Neuronal stem cell (in vitro differentiated cells): ENCODE measurements around the gene OTX1.

ENCODE experiments used
- DNase-seq: peaks from one replicate; pipeline ENCODE4 v3.0.0-alpha.2; 2013; ENCODE audit warnings: low spot score
- H2AFZ ChIP-seq: one replicate; pipeline ENCODE4 v1.6.1; 2013; ENCODE audit warnings: mild to moderate bottlenecking, low read length, inconsistent platforms
- H2AK5ac ChIP-seq: 2 replicates; pipeline ENCODE4 v1.6.1; 2013; ENCODE audit warnings: low read depth, mild to moderate bottlenecking, inconsistent platforms, low read length, moderate library complexity, mixed read lengths
- H2BK120ac ChIP-seq: 2 replicates; pipeline ENCODE4 v1.6.1; 2013; ENCODE audit warnings: low read depth, mild to moderate bottlenecking, inconsistent platforms, low read length, moderate library complexity, mixed read lengths
- H2BK12ac ChIP-seq: one replicate; pipeline ENCODE4 v1.6.1; 2013; ENCODE audit warnings: low read length, inconsistent platforms
- H2BK15ac ChIP-seq: 2 replicates; pipeline ENCODE4 v1.6.1; 2013; ENCODE audit warnings: mild to moderate bottlenecking, low read length, inconsistent platforms, mixed read lengths
- H2BK5ac ChIP-seq: one replicate; pipeline ENCODE4 v1.6.1; 2013; ENCODE audit warnings: inconsistent platforms, mild to moderate bottlenecking, low read length, moderate library complexity
- H3K14ac ChIP-seq: one replicate; pipeline ENCODE4 v1.6.1; 2013; ENCODE audit warnings: low read length, inconsistent platforms
- H3K18ac ChIP-seq: 2 replicates; pipeline ENCODE4 v1.6.1; 2013; ENCODE audit warnings: low read length, inconsistent platforms
- H3K23ac ChIP-seq: 2 replicates; pipeline ENCODE4 v1.6.1; 2013; ENCODE audit warnings: low read depth, mild to moderate bottlenecking, mixed read lengths, low read length, inconsistent platforms; ENCODE audit not compliant: poor library complexity
- H3K27ac ChIP-seq: replicated peaks from 3 replicates; pipeline ENCODE4 v1.5.1; 2013; ENCODE audit warnings: low read length, inconsistent platforms
- H3K27me3 ChIP-seq, 3 experiments: 2 replicates each; pipeline ENCODE4 v1.6.1; 2013; ENCODE audit warnings: low read length in 3 of 3, mild to moderate bottlenecking in 2 of 3, inconsistent platforms in 1 of 3, low read depth in 1 of 3, mixed read lengths in 1 of 3, moderate library complexity in 1 of 3; ENCODE audit not compliant: control insufficient read depth in 3 of 3, insufficient read depth in 3 of 3
- H3K36me3 ChIP-seq, 2 donors: replicated peaks in 1 of 2; 2 replicates each; pipeline ENCODE4 v1.6.1; 2013; ENCODE audit warnings: low read length in 2 of 2; ENCODE audit not compliant: control insufficient read depth in 2 of 2, insufficient read depth in 2 of 2
- H3K4ac ChIP-seq: 2 replicates; pipeline ENCODE4 v1.6.1; 2013; ENCODE audit warnings: inconsistent platforms, mild to moderate bottlenecking, low read length, moderate library complexity
- H3K4me1 ChIP-seq, 2 donors: 1 replicate in 1 of 2; 2 replicates in 1 of 2; pipeline ENCODE4 v1.6.1; 2013; ENCODE audit warnings: low read length in 2 of 2, low read depth in 1 of 2; ENCODE audit not compliant: control insufficient read depth in 2 of 2, insufficient read depth in 1 of 2
- H3K4me2 ChIP-seq: one replicate; pipeline ENCODE4 v1.6.1; 2013; ENCODE audit warnings: mild to moderate bottlenecking, low read length, inconsistent platforms; ENCODE audit not compliant: insufficient read depth, poor library complexity, severe bottlenecking
- H3K4me3 ChIP-seq, 2 donors: 2 replicates each; pipeline ENCODE4 v1.5.1; 2013; ENCODE audit warnings: low read length in 2 of 2, mild to moderate bottlenecking in 2 of 2, inconsistent platforms in 1 of 2, moderate library complexity in 1 of 2
- H3K79me1 ChIP-seq: one replicate; pipeline ENCODE4 v1.6.1; 2013; ENCODE audit warnings: low read depth, mild to moderate bottlenecking, inconsistent platforms, low read length, moderate library complexity
- H3K9ac ChIP-seq: one replicate; pipeline ENCODE4 v1.6.1; 2013; ENCODE audit warnings: mild to moderate bottlenecking, low read depth, low read length, inconsistent platforms; ENCODE audit not compliant: poor library complexity
- H3K9me3 ChIP-seq, 2 donors: replicated peaks in 1 of 2; 2 replicates each; pipeline versions ENCODE3 to v1.6.1; 2013; ENCODE audit warnings: low read length in 2 of 2, mild to moderate bottlenecking in 2 of 2, inconsistent platforms in 1 of 2, low read depth in 1 of 2, mixed read lengths in 1 of 2, moderate library complexity in 1 of 2; ENCODE audit not compliant: control insufficient read depth in 2 of 2, insufficient read depth in 1 of 2
- H4K8ac ChIP-seq: one replicate; pipeline ENCODE4 v1.6.1; 2013; ENCODE audit warnings: low read depth, mild to moderate bottlenecking, inconsistent platforms, low read length, moderate library complexity
- H4K91ac ChIP-seq: one replicate; pipeline ENCODE4 v1.6.1; 2013; ENCODE audit warnings: low read length, low read depth, mild to moderate bottlenecking, inconsistent platforms; ENCODE audit not compliant: poor library complexity
- WGBS, 2 donors: extraction: QIAGEN DNeasy Blood & Tissue Kit; methylation state at CpG; one replicate each; pipeline ENCODE4 v1.1.7; 2013; ENCODE audit warnings: missing lambda C conversion rate in 2 of 2, mixed read lengths in 1 of 2; ENCODE audit not compliant: insufficient read length in 2 of 2, insufficient replicate concordance in 1 of 2; ENCODE audit errors: extremely low coverage in 2 of 2; 5-methylcytosine and 5-hydroxymethylcytosine counted together

The OTX1 gene

DNA sequence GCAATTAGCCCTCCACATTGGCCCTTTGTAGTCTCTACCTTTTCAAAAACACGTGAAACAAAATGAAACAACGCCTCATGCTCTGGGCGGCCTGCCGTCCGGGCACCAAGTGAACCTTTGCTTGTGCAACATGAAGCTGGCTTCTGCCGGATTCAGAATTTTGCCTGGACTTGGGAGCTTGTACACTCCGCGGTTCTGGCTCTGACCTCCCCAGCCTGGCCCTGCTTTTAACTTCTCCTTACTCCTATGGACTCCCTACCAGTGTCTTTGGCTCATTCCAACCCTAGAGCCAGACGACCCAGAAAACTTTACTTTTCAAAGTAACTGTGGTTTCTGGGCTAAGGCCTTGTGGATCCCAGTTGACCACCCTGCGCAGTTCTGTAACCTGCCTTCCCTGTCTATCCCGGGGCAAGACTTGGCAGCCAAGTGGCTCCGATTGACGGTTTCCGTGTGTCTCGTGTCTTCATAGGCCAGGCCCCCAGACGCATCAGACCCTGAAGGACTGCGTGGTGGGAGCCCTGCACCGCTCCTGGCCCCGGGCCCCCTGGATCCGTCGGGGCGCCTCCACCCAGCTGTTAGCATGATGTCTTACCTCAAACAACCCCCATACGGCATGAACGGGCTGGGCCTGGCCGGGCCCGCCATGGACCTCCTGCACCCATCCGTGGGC, 1.9 kb downstream of the OTX1 start:
- Histone ChIP-seq H3K23ac (peak overlapping the region; percentile 29), H3K27ac (no peak overlapping the region), H4K91ac (no peak overlapping the region), H3K4ac (no peak overlapping the region), H3K4me2 (no peak overlapping the region), H4K8ac (no peak overlapping the region), H2BK5ac (peak overlapping the region; percentile 62), H3K9me3 (peaks cover 2 to 43% of the 10 kb centered on the region in 2 donors), H3K4me3 (peak overlapping the region in 1 of 2 donors; percentile 82), H2AFZ (peak overlapping the region; percentile 96), H2BK120ac (peak overlapping the region; percentile 55), H3K4me1 (peaks cover 17 to 38% of the 10 kb centered on the region in 2 donors), H3K14ac (no peak overlapping the region), H2BK12ac (no peak overlapping the region), H3K9ac (peak overlapping the region; percentile 63), H3K18ac (peak overlapping the region; percentile 74), H3K36me3 (peaks cover 3 to 14% of the 10 kb centered on the region in 2 donors), H3K27me3 (peaks cover 28 to 93% (median 92%) of the 10 kb centered on the region in 3 experiments), H3K79me1 (peaks cover 2% of the 10 kb centered on the region), H2AK5ac (peak overlapping the region; percentile 70), H2BK15ac (peak overlapping the region; percentile 40)
- WGBS, 2 donors: no CpG with 5 or more reads among the region's 27 CpGs
- DNase-seq: no peak

DNA sequence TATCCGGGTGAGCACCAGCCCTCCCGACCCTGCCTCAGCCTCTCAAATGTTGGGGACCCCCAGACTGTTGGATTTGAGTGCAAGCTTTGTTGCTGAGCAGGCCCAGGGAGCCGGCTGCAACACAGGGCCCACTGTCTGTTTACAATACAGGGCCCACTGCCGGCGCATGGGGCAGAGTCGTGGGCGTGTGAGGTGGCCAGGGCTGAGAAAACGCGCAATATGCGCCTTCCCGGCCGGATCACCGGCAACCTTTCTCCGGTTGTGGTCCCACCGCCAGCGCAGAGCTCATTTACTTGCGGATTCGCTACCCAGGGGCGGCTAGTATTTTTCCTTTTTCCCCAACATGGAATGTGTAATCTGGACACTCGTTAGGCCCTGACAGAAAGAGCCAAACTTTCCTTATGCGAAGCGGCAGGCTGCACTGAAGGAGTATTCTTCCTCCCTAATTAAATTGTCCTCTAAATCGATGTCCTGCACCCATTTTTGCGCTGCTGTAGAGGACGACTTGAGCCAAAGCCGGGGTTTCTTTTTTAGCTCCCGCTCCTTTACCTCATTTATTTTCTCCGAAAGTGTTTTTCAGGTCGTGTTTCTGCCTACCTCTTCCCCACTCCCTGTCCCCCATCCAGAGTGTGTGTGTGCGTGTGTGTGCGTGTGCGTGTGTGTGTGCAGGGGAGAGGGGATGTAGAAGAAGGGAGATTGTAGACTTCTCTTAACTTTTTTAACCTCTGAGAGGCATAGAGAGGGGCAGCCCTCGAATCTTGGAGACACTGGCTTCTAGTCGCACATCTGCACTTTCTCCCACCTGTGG, 2.7 kb downstream of the OTX1 start:
- Histone ChIP-seq H3K36me3 (peaks cover 3 to 14% of the 10 kb centered on the region in 2 donors), H3K23ac (peak overlapping the region; percentile 29), H3K18ac (peak overlapping the region; percentile 74), H3K27me3 (peaks cover 28 to 93% (median 89%) of the 10 kb centered on the region in 3 experiments), H3K9ac (peak overlapping the region; percentile 63), H2BK12ac (no peak overlapping the region), H3K79me1 (peaks cover 2% of the 10 kb centered on the region), H3K9me3 (peaks cover 2 to 43% of the 10 kb centered on the region in 2 donors), H3K27ac (no peak overlapping the region), H2AK5ac (peak overlapping the region; percentile 70), H4K91ac (no peak overlapping the region), H3K4ac (no peak overlapping the region), H3K4me3 (peak overlapping the region in 1 of 2 donors; percentile 82), H2BK120ac (peak overlapping the region; percentile 55), H3K4me1 (peaks cover 10 to 36% of the 10 kb centered on the region in 2 donors), H3K14ac (no peak overlapping the region), H2AFZ (no peak overlapping the region), H3K4me2 (peak overlapping the region; percentile 41), H4K8ac (no peak overlapping the region), H2BK5ac (peak overlapping the region; percentile 62), H2BK15ac (peak overlapping the region; percentile 40)
- no CpG with 5 or more reads among the region's 34 CpGs for WGBS, 2 donors
- no peak for DNase-seq

DNA sequence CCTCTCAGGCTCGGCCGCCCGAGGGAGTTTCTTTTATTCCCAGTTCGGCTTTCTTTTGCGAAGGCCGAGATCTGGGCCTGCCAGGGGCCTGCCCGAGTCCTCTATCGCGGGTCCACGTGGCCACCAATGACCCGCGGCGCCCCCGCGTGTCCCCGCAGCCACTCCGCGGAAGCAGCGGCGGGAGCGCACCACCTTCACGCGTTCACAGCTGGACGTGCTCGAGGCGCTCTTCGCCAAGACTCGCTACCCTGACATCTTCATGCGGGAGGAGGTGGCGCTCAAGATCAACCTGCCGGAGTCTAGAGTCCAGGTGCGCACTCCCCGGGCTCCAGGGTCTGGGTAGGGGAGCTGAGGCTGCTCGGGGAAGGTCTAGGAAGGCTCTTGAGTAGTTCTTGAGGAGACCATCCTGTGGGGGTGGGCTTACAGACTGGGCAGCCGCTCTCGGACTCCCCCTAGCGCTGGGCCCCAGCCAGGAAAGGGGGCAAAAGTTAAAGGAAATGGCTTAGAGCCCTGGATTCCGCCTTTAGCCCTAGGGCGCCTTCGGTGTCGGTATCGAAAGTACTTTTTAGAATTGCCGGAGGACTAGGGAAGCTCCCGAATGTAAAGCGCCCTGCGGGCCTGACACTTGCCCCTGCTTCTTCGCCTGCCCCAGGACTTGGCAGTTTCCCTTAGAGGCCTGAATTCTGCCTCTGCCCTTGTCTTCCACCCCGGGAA, 3.4 kb downstream of the OTX1 start:
- Histone ChIP-seq H2AK5ac (peak overlapping the region; percentile 35), H2BK15ac (no peak overlapping the region), H3K27ac (no peak overlapping the region), H3K4me2 (peak overlapping the region; percentile 37), H3K79me1 (peaks cover 2% of the 10 kb centered on the region), H3K14ac (no peak overlapping the region), H3K4me3 (peak overlapping the region in 1 of 2 donors; percentile 41), H2BK120ac (no peak overlapping the region), H3K36me3 (peaks cover 3 to 14% of the 10 kb centered on the region in 2 donors), H2BK12ac (peak overlapping the region; percentile 44), H3K9ac (peak overlapping the region; percentile 3), H3K27me3 (peaks cover 28 to 93% (median 89%) of the 10 kb centered on the region in 3 experiments), H3K9me3 (peaks cover 2 to 43% of the 10 kb centered on the region in 2 donors), H3K18ac (peak overlapping the region; percentile 88), H3K4me1 (peaks cover 6 to 38% of the 10 kb centered on the region in 2 donors), H2BK5ac (peak overlapping the region; percentile 26), H3K23ac (peak overlapping the region; percentile 77), H2AFZ (no peak overlapping the region), H4K8ac (no peak overlapping the region), H3K4ac (no peak overlapping the region), H4K91ac (no peak overlapping the region)
- peak; percentile 30 for DNase-seq
- no CpG with 5 or more reads among the region's 48 CpGs for WGBS, 2 donors
